DOHH2 (cell line): Measurements from ENCODE around the gene COPS9.

Experiments
- H3F3A ChIP-seq: fragments of 200-600 bp; sonication (generic), shearing (Covaris generic); 2 replicates; pipeline ENCODE4 v1.6.0; 2016; ENCODE audit warnings: antibody characterized with exemption, mild to moderate bottlenecking; ENCODE audit not compliant: control insufficient read depth, insufficient read depth
- H3K27ac ChIP-seq: fragments of 200-600 bp; sonication (generic); 2 replicates; pipeline ENCODE4 v1.5.1; 2014; ENCODE audit warnings: low read depth, mild to moderate bottlenecking, low read length, moderate library complexity
- H3K27me3 ChIP-seq: fragments of 200-600 bp; sonication (generic); 2 replicates; pipeline ENCODE4 v1.6.1; 2014; ENCODE audit warnings: mild to moderate bottlenecking, low read length, mixed read lengths; ENCODE audit not compliant: control insufficient read depth
- H3K36me3 ChIP-seq: fragments of 200-600 bp; sonication (generic); 2 replicates; pipeline ENCODE4 v1.6.1; 2014; ENCODE audit warnings: mild to moderate bottlenecking, low read length, moderate library complexity, mixed read lengths; ENCODE audit not compliant: control insufficient read depth
- H3K4me1 ChIP-seq: fragments of 200-600 bp; sonication (generic); 2 replicates; pipeline ENCODE4 v1.6.1; 2014; ENCODE audit warnings: mild to moderate bottlenecking, low read length, mixed read lengths; ENCODE audit not compliant: control insufficient read depth
- H3K4me2 ChIP-seq: fragments of 200-600 bp; sonication (generic); 2 replicates; pipeline ENCODE4 v1.6.0; 2014; ENCODE audit warnings: mild to moderate bottlenecking, low read length, moderate library complexity
- H3K4me3 ChIP-seq: fragments of 200-600 bp; sonication (generic); 2 replicates; pipeline ENCODE4 v1.5.1; 2014; ENCODE audit warnings: mild to moderate bottlenecking, low read length, mixed read lengths
- H3K79me2 ChIP-seq: fragments of 200-600 bp; sonication (generic); 2 replicates; pipeline ENCODE4 v1.6.1; 2014; ENCODE audit warnings: mild to moderate bottlenecking, low read length, mixed read lengths; ENCODE audit not compliant: control insufficient read depth
- H3K9me2 ChIP-seq: fragments of 200-600 bp; sonication (generic); replicated peaks from 2 replicates; pipeline ENCODE4 v1.6.1; 2014; ENCODE audit warnings: mild to moderate bottlenecking, low read length, mixed read lengths; ENCODE audit not compliant: control insufficient read depth
- H3K9me3 ChIP-seq: fragments of 200-600 bp; sonication (generic); 2 replicates; pipeline ENCODE4 v1.6.1; 2014; ENCODE audit warnings: antibody characterized with exemption, low read length, mixed read lengths; ENCODE audit not compliant: control insufficient read depth, insufficient read depth
- H4K20me1 ChIP-seq: fragments of 200-600 bp; sonication (generic); 2 replicates; pipeline ENCODE4 v1.6.0; 2014; ENCODE audit warnings: low read depth, mild to moderate bottlenecking, antibody characterized with exemption, low read length, moderate library complexity; ENCODE audit not compliant: control insufficient read depth, insufficient read depth
- CTCF ChIP-seq: fragments of 200-600 bp; sonication (generic); IDR thresholded peaks from one replicate; pipeline ENCODE4 v1.5.1; 2014; ENCODE audit warnings: antibody characterized with exemption, mild to moderate bottlenecking, low read depth, low read length; ENCODE audit not compliant: poor library complexity, severe bottlenecking
- EZH2phosphoT487 ChIP-seq: fragments of 200-600 bp; sonication (generic); IDR thresholded peaks from 2 replicates; pipeline ENCODE4 v1.6.1; 2017; ENCODE audit warnings: borderline replicate concordance, mild to moderate bottlenecking, antibody characterized with exemption, low read length, moderate library complexity, mixed read lengths

The COPS9 gene

GRCh38 chr2:240183006-240183874 lies 47.1 kb upstream of the COPS9 start:
- no peaks in the 10 kb centered on the region for H3K9me2 ChIP-seq
- H4K20me1 ChIP-seq = no peaks in the 10 kb centered on the region
- no peak overlapping the region for H3K4me3 ChIP-seq
- no peaks in the 10 kb centered on the region for H3K36me3 ChIP-seq
- TF ChIP-seq CTCF = no peak
- no peak for TF ChIP-seq EZH2phosphoT487
- H3K9me3 ChIP-seq = no peaks in the 10 kb centered on the region
- no peaks in the 10 kb centered on the region for H3F3A ChIP-seq
- no peak overlapping the region for H3K4me2 ChIP-seq
- no peaks in the 10 kb centered on the region for H3K79me2 ChIP-seq
- H3K27ac ChIP-seq = no peak overlapping the region
- no peaks in the 10 kb centered on the region for H3K27me3 ChIP-seq
- H3K4me1 ChIP-seq = no peaks in the 10 kb centered on the region

- Histone ChIP-seq H3K36me3 (no peaks in the 10 kb centered on the region), H3K4me1 (no peaks in the 10 kb centered on the region), H3F3A (no peaks in the 10 kb centered on the region), H3K9me3 (no peaks in the 10 kb centered on the region), H3K27me3 (no peaks in the 10 kb centered on the region; the same call in 1 of the 2 replicates), H4K20me1 (no peaks in the 10 kb centered on the region), H3K4me2 (no peak overlapping the region), H3K4me3 (no peak overlapping the region), H3K9me2 (no peaks in the 10 kb centered on the region), H3K27ac (no peak overlapping the region), H3K79me2 (no peaks in the 10 kb centered on the region)
- TF ChIP-seq EZH2phosphoT487 = no peak
- no peak for TF ChIP-seq CTCF
Observed at GRCh38 chr2:240182476-240182875, 46.4 kb upstream of the COPS9 start.

GRCh38 chr2:240182001-240182400 lies 45.9 kb upstream of the COPS9 start:
- no peaks in the 10 kb centered on the region for H3K9me2 ChIP-seq
- no peaks in the 10 kb centered on the region for H3F3A ChIP-seq
- no peaks in the 10 kb centered on the region for H4K20me1 ChIP-seq
- no peaks in the 10 kb centered on the region for H3K79me2 ChIP-seq
- H3K27ac ChIP-seq = no peak overlapping the region
- no peaks in the 10 kb centered on the region for H3K4me1 ChIP-seq
- H3K27me3 ChIP-seq = no peaks in the 10 kb centered on the region; the same call in 1 of the 2 replicates
- no peaks in the 10 kb centered on the region for H3K9me3 ChIP-seq
- TF ChIP-seq EZH2phosphoT487 (no peak), CTCF (no peak)
- H3K4me3 ChIP-seq = no peak overlapping the region
- H3K36me3 ChIP-seq = no peaks in the 10 kb centered on the region
- H3K4me2 ChIP-seq = no peak overlapping the region
